PC-3 (cell line): Measurements from ENCODE around the gene CELA3B.
"Not testable (repeated sequence)": the region's sequence is repeated elsewhere in the genome, so short reads cannot be mapped to it uniquely, and the experiment has no call there.

Source experiments
- CTCF ChIP-seq: fragments of 300-600 bp; sonication (generic); conservative IDR thresholded peaks from 2 replicates; pipeline ENCODE4 v1.5.1; 2017; ENCODE audit warnings: antibody characterized with exemption, low read depth, mild to moderate bottlenecking, low read length
- EZH2phosphoT487 ChIP-seq: fragments of 300-600 bp; sonication (generic); IDR thresholded peaks from 2 replicates; pipeline ENCODE4 v1.6.1; 2018; ENCODE audit warnings: mild to moderate bottlenecking, antibody characterized with exemption, low read length, borderline replicate concordance

DNA sequence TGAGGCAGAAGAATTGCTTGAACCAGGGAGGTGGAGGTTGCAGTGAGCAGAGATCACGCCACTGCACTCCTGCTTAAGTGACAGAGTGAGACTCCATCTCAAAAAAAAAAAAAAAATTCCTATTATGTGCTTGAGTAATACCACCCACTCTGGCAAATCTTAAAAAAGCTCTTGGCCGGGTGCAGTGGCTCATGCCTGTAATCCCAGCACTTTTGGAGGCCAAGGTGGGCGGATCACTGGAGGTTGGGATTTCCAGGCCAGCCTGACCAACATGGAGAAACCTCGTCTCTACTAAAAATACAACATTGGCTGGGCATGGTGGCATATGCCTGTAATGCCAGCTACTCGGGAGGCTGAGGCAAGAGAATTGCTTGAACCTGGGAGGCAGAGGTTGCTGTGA, 58.0 kb downstream of the CELA3B start:
- not testable (repeated sequence) for TF ChIP-seq CTCF, EZH2phosphoT487
